Cardiac muscle cell (in vitro differentiated cells and primary cell): ENCODE data around the gene TM4SF5. TPM values are rescaled to one million over a fixed set of nuclear protein-coding genes. Genes with fewer than 3 reads are reported as not detected.
"Not testable (repeated sequence)": the region's sequence is repeated elsewhere in the genome, so short reads cannot be mapped to it uniquely, and the experiment has no call there.

ENCODE experiments used
- DNase-seq, 2 donors: peaks; one replicate each; pipeline versions ENCODE4 v3.0.0 to v3.0.0-alpha.2; 2010 to 2017; ENCODE audit warnings: low read depth in 1 of 2, low spot score in 1 of 2
- H3K27ac ChIP-seq: fragments of 200-600 bp; sonication (generic); 2 replicates; pipeline ENCODE4 v1.5.1; 2016
- H3K27me3 ChIP-seq: fragments of 200-600 bp; sonication (generic); 2 replicates; pipeline ENCODE4 v1.6.0; 2016; ENCODE audit warnings: control low read depth
- H3K36me3 ChIP-seq: fragments of 200-600 bp; sonication (generic); 2 replicates; pipeline ENCODE4 v1.5.1; 2016; ENCODE audit warnings: control low read depth
- H3K4me1 ChIP-seq: fragments of 200-600 bp; sonication (generic); 2 replicates; pipeline ENCODE4 v1.8.1; 2017; ENCODE audit warnings: low read depth, mild to moderate bottlenecking, mixed run types
- H3K4me3 ChIP-seq: fragments of 200-600 bp; sonication (generic); 2 replicates; pipeline ENCODE4 v1.5.1; 2016; ENCODE audit warnings: mild to moderate bottlenecking
- H3K9me3 ChIP-seq: fragments of 200-600 bp; sonication (generic); 2 replicates; pipeline ENCODE4 v1.5.1; 2017; ENCODE audit warnings: low read depth, mild to moderate bottlenecking, control low read depth
- polyA plus RNA-seq: library from polyadenylated mRNA; unstranded; fragments of >200 nt; fragmentation: Nextera tagmentation; extraction: Ambion mirVana; gene quantifications from 2 replicates; pipeline ENCODE4 v1.2.1, GENCODE V29; 2016
- total RNA-seq: library from RNA; depleted of rRNA; stranded (reverse); fragments of >200 nt; gene quantifications from 2 replicates; pipeline ENCODE4 v1.2.3, GENCODE V29; 2016
- TF ChIP-seq, protein P1 (sequence below): IDR thresholded peaks from 2 replicates; pipeline ENCODE4 v1.5.1; 2012; ENCODE audit warnings: low read depth, mild to moderate bottlenecking, low read length

The TM4SF5 gene
- total and polyA plus RNA-seq, 2 experiments from 2014 or later: not detected

DNA sequence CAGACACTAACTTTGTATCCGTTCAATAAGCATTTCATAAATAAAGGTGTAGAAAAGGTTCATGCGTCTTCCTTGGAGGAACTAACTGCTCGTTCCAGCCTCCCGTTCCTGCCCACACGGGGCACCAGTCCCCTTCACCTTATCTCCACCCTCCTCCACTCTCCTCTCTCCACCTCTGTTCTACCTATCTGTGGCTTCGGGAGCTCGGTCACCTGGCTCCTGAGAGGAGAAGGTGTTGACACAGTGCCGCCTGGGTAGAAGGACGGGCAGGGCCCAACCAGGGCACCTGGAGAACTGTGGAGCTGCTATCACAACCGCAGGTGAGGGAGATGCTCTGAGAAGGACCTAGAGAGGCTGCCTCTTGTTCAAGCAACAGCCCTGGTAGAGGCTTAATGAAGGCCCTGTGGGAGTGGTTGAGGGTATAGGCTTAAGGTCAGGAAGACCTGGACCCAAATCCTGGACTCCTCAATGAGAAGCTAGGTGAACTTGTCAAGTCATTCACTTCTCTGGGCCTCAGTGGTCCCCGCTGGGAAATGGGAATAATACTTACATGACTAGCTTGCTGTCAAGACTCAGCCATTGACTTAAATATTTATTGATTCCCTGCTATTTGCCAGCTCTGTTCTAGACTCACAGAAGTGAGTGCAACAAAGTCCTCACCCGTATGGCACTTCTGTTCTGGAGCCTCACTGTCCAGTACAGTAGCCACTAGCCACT is 51.8 kb downstream of the TM4SF5 start:
- no peak for DNase-seq
- no peaks in the 10 kb centered on the region for H3K9me3 ChIP-seq
- TF ChIP-seq, protein P1, sequence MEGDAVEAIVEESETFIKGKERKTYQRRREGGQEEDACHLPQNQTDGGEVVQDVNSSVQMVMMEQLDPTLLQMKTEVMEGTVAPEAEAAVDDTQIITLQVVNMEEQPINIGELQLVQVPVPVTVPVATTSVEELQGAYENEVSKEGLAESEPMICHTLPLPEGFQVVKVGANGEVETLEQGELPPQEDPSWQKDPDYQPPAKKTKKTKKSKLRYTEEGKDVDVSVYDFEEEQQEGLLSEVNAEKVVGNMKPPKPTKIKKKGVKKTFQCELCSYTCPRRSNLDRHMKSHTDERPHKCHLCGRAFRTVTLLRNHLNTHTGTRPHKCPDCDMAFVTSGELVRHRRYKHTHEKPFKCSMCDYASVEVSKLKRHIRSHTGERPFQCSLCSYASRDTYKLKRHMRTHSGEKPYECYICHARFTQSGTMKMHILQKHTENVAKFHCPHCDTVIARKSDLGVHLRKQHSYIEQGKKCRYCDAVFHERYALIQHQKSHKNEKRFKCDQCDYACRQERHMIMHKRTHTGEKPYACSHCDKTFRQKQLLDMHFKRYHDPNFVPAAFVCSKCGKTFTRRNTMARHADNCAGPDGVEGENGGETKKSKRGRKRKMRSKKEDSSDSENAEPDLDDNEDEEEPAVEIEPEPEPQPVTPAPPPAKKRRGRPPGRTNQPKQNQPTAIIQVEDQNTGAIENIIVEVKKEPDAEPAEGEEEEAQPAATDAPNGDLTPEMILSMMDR: no peak
- no peaks in the 10 kb centered on the region for H3K27me3 ChIP-seq
- H3K27ac ChIP-seq: no peak overlapping the region
- H3K4me1 ChIP-seq: no peaks in the 10 kb centered on the region
- H3K36me3 ChIP-seq: no peaks in the 10 kb centered on the region
- H3K4me3 ChIP-seq: no peak overlapping the region

DNA sequence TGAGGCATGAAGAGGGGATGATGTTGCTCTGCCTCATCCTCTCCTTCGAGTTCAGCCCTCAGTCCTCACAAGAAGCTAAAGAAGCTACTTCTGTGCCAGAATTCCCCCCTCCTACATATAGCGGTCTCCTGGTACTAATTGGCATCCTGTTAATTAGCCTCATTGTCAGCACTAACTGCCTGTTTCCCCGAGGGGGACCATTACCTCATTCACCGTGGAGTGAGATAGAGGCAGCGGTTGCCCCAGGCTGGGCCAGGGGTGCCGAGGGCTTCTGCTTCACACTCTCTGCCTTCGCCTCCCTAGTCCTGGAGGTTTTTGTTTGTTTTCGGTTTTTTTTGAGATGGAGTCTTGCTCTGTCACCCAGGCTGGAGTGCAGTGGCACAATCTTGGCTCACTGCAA is 55.7 kb downstream of the TM4SF5 start:
- H3K36me3 ChIP-seq: no peaks in the 10 kb centered on the region
- H3K27ac ChIP-seq: no peak overlapping the region
- H3K4me3 ChIP-seq: no peak overlapping the region
- TF ChIP-seq, protein P1: no peak
- DNase-seq: no peak
- H3K4me1 ChIP-seq: no peaks in the 10 kb centered on the region
- no peaks in the 10 kb centered on the region for H3K9me3 ChIP-seq
- H3K27me3 ChIP-seq: no peaks in the 10 kb centered on the region

- Histone ChIP-seq H3K4me3 (peak overlapping the region; percentile 82), H3K27ac (peak overlapping the region; percentile 51)
- H3K4me1 ChIP-seq, DNase-seq, H3K9me3 ChIP-seq, H3K27me3 ChIP-seq, H3K36me3 ChIP-seq: not testable (repeated sequence)
Observed at GRCh38 chr17:4832829-4833177, 61.1 kb downstream of the TM4SF5 start.

Other genes starting within 250 kb of the TM4SF5 start
- gene MYBBP1A, start 216.5 kb upstream of the TM4SF5 start, total RNA-seq: 47.4 and 57.1 TPM in 2 replicates
- 51.5 and 69.3 TPM in 2 replicates for gene MYBBP1A, start 216.5 kb upstream of the TM4SF5 start, polyA plus RNA-seq
- not detected in 2 replicates for gene GGT6, start 211.3 kb upstream of the TM4SF5 start, total RNA-seq
- gene GGT6, start 211.3 kb upstream of the TM4SF5 start, polyA plus RNA-seq: not detected in 2 replicates
- 176 and 184 TPM in 2 replicates for gene SMTNL2, start 187.4 kb upstream of the TM4SF5 start, total RNA-seq
- 269 TPM in 2 replicates for gene SMTNL2, start 187.4 kb upstream of the TM4SF5 start, polyA plus RNA-seq
- gene ALOX15, start 130.2 kb upstream of the TM4SF5 start, total RNA-seq: 0.71 and 1.1 TPM in 2 replicates
- gene ALOX15, start 130.2 kb upstream of the TM4SF5 start, polyA plus RNA-seq: 1.5 TPM in 1 of 2 replicates, not detected in the other
- 47.3 and 63.2 TPM in 2 replicates for gene PELP1, start 67.7 kb upstream of the TM4SF5 start, total RNA-seq
- 52.6 and 77.7 TPM in 2 replicates for gene PELP1, start 67.7 kb upstream of the TM4SF5 start, polyA plus RNA-seq
- 14.4 and 17.3 TPM in 2 replicates for gene ARRB2, start 61.3 kb upstream of the TM4SF5 start, total RNA-seq
- 23.3 and 33.0 TPM in 2 replicates for gene ARRB2, start 61.3 kb upstream of the TM4SF5 start, polyA plus RNA-seq
- gene MED11, start 40.5 kb upstream of the TM4SF5 start, total RNA-seq: 36.8 and 47.7 TPM in 2 replicates
- gene MED11, start 40.5 kb upstream of the TM4SF5 start, polyA plus RNA-seq: 39.1 and 40.8 TPM in 2 replicates
- gene ZMYND15, start 32.1 kb upstream of the TM4SF5 start, total RNA-seq: not detected in 2 replicates
- not detected in 2 replicates for gene ZMYND15, start 32.1 kb upstream of the TM4SF5 start, polyA plus RNA-seq
- 0.60 and 0.66 TPM in 2 replicates for gene CXCL16, start 32.0 kb upstream of the TM4SF5 start, total RNA-seq
- 0.89 and 1.2 TPM in 2 replicates for gene CXCL16, start 32.0 kb upstream of the TM4SF5 start, polyA plus RNA-seq
- 0.78 and 2.2 TPM in 2 replicates for gene VMO1, start 14.5 kb downstream of the TM4SF5 start, total RNA-seq
- gene VMO1, start 14.5 kb downstream of the TM4SF5 start, polyA plus RNA-seq: 1.1 and 1.2 TPM in 2 replicates
- not detected in 2 replicates for gene GLTPD2, start 17.1 kb downstream of the TM4SF5 start, total RNA-seq
- 4.1 and 5.4 TPM in 2 replicates for gene GLTPD2, start 17.1 kb downstream of the TM4SF5 start, polyA plus RNA-seq
- gene PSMB6, start 24.3 kb downstream of the TM4SF5 start, total RNA-seq: 136 and 260 TPM in 2 replicates
- 409 and 580 TPM in 2 replicates for gene PSMB6, start 24.3 kb downstream of the TM4SF5 start, polyA plus RNA-seq
- 15.0 and 18.3 TPM in 2 replicates for gene PLD2, start 35.3 kb downstream of the TM4SF5 start, total RNA-seq
- 12.4 and 16.8 TPM in 2 replicates for gene PLD2, start 35.3 kb downstream of the TM4SF5 start, polyA plus RNA-seq
- gene MINK1, start 61.5 kb downstream of the TM4SF5 start, total RNA-seq: 31.3 and 47.7 TPM in 2 replicates
- 27.1 and 35.9 TPM in 2 replicates for gene MINK1, start 61.5 kb downstream of the TM4SF5 start, polyA plus RNA-seq
- gene C17orf107, start 127.7 kb downstream of the TM4SF5 start, total RNA-seq: 1.7 and 7.4 TPM in 2 replicates
- gene C17orf107, start 127.7 kb downstream of the TM4SF5 start, polyA plus RNA-seq: 1.3 and 1.6 TPM in 2 replicates
- 0.35 and 1.5 TPM in 2 replicates for gene CHRNE, start 131.2 kb downstream of the TM4SF5 start, total RNA-seq
- gene CHRNE, start 131.2 kb downstream of the TM4SF5 start, polyA plus RNA-seq: 0.32 and 1.1 TPM in 2 replicates
- not detected in 2 replicates for gene GP1BA, start 160.4 kb downstream of the TM4SF5 start, total RNA-seq
- 0.61 and 0.81 TPM in 2 replicates for gene GP1BA, start 160.4 kb downstream of the TM4SF5 start, polyA plus RNA-seq
- gene SLC25A11, start 168.2 kb downstream of the TM4SF5 start, total RNA-seq: 118 and 127 TPM in 2 replicates
- 223 and 229 TPM in 2 replicates for gene SLC25A11, start 168.2 kb downstream of the TM4SF5 start, polyA plus RNA-seq
- 67.4 and 73.4 TPM in 2 replicates for gene RNF167, start 168.4 kb downstream of the TM4SF5 start, total RNA-seq
- gene RNF167, start 168.4 kb downstream of the TM4SF5 start, polyA plus RNA-seq: 71.4 and 77.1 TPM in 2 replicates
- gene PFN1, start 176.6 kb downstream of the TM4SF5 start, total RNA-seq: 1,337 and 2,688 TPM in 2 replicates
- gene PFN1, start 176.6 kb downstream of the TM4SF5 start, polyA plus RNA-seq: 1,185 and 1,476 TPM in 2 replicates
- 595 and 1,068 TPM in 2 replicates for gene ENO3, start 179.2 kb downstream of the TM4SF5 start, total RNA-seq
- 955 and 1,853 TPM in 2 replicates for gene ENO3, start 179.2 kb downstream of the TM4SF5 start, polyA plus RNA-seq
- 199 and 227 TPM in 2 replicates for gene SPAG7, start 195.9 kb downstream of the TM4SF5 start, total RNA-seq
- 394 and 399 TPM in 2 replicates for gene SPAG7, start 195.9 kb downstream of the TM4SF5 start, polyA plus RNA-seq
- 10.5 and 11.6 TPM in 2 replicates for gene CAMTA2, start 215.8 kb downstream of the TM4SF5 start, total RNA-seq
- gene CAMTA2, start 215.8 kb downstream of the TM4SF5 start, polyA plus RNA-seq: 17.8 and 18.3 TPM in 2 replicates
- 1.9 and 6.7 TPM in 2 replicates for gene INCA1, start 225.6 kb downstream of the TM4SF5 start, total RNA-seq
- gene INCA1, start 225.6 kb downstream of the TM4SF5 start, polyA plus RNA-seq: 6.4 and 6.9 TPM in 2 replicates
- gene KIF1C, start 226.1 kb downstream of the TM4SF5 start, total RNA-seq: 57.9 and 65.8 TPM in 2 replicates
- 62.9 and 67.1 TPM in 2 replicates for gene KIF1C, start 226.1 kb downstream of the TM4SF5 start, polyA plus RNA-seq